OCI-LY1 (cell line): ENCODE measurements around the gene NPHP1.

Source experiments
- H2AFZ ChIP-seq: fragments of 200-600 bp; sonication (generic), shearing (Covaris generic); 2 replicates; pipeline ENCODE4 v1.6.0; 2014; ENCODE audit warnings: antibody characterized with exemption, mild to moderate bottlenecking, low read length
- H3F3A ChIP-seq: fragments of 200-600 bp; sonication (generic), shearing (Covaris generic); 2 replicates; pipeline ENCODE4 v1.6.0; 2014; ENCODE audit warnings: mild to moderate bottlenecking, antibody characterized with exemption, low read length, moderate library complexity; ENCODE audit not compliant: insufficient read depth
- H3K27ac ChIP-seq: fragments of 200-600 bp; sonication (generic); 2 replicates; pipeline ENCODE4 v1.5.1; 2014; ENCODE audit warnings: low read length, mixed run types, mild to moderate bottlenecking, low read depth; ENCODE audit not compliant: poor library complexity, severe bottlenecking
- H3K27me3 ChIP-seq: fragments of 200-600 bp; sonication (generic); 2 replicates; pipeline ENCODE4 v1.6.0; 2014; ENCODE audit warnings: antibody characterized with exemption, mild to moderate bottlenecking, low read length, moderate library complexity; ENCODE audit not compliant: insufficient read depth
- H3K36me3 ChIP-seq: fragments of 200-600 bp; sonication (generic); 2 replicates; pipeline ENCODE4 v1.6.1; 2014; ENCODE audit warnings: mild to moderate bottlenecking, antibody characterized with exemption, low read length, moderate library complexity, mixed read lengths; ENCODE audit not compliant: insufficient read depth
- H3K4me1 ChIP-seq: fragments of 200-600 bp; sonication (generic); 2 replicates; pipeline ENCODE4 v1.5.1; 2014; ENCODE audit warnings: mild to moderate bottlenecking, low read length, moderate library complexity; ENCODE audit not compliant: insufficient read depth, severe bottlenecking
- H3K4me2 ChIP-seq: fragments of 200-600 bp; sonication (generic), shearing (Covaris generic); 2 replicates; pipeline ENCODE4 v1.6.1; 2014; ENCODE audit warnings: low read length
- H3K4me3 ChIP-seq: fragments of 200-600 bp; sonication (generic); 2 replicates; pipeline ENCODE4 v1.5.1; 2014; ENCODE audit warnings: low read length, low read depth, mild to moderate bottlenecking, mixed read lengths; ENCODE audit not compliant: poor library complexity, severe bottlenecking
- H3K79me2 ChIP-seq: fragments of 200-600 bp; shearing (Covaris generic); 2 replicates; pipeline ENCODE4 v1.6.1; 2016; ENCODE audit warnings: mixed run types, low read length, mixed read lengths; ENCODE audit not compliant: insufficient read depth
- H3K9ac ChIP-seq: fragments of 200-600 bp; sonication (generic), shearing (Covaris generic); 2 replicates; pipeline ENCODE4 v1.6.1; 2014; ENCODE audit warnings: mild to moderate bottlenecking, low read length, mixed read lengths
- H3K9me2 ChIP-seq: fragments of 200-600 bp; sonication (generic), shearing (Covaris generic); 2 replicates; pipeline ENCODE4 v1.6.1; 2014; ENCODE audit warnings: low read depth, mild to moderate bottlenecking, low read length, mixed read lengths
- H3K9me3 ChIP-seq: fragments of 200-600 bp; shearing (Covaris generic); 2 replicates; pipeline ENCODE4 v1.6.1; 2014; ENCODE audit warnings: low read length, mixed read lengths
- H4K20me1 ChIP-seq: fragments of 200-600 bp; sonication (generic), shearing (Covaris generic); 2 replicates; pipeline ENCODE4 v1.6.0; 2016; ENCODE audit warnings: mild to moderate bottlenecking, low read length; ENCODE audit not compliant: insufficient read depth
- EZH2 ChIP-seq: fragments of 200-600 bp; sonication (generic), shearing (Covaris generic); IDR thresholded peaks from 2 replicates; pipeline ENCODE4 v1.8.0; 2017; ENCODE audit warnings: borderline replicate concordance, mixed run types, mild to moderate bottlenecking, antibody characterized with exemption, low read length, moderate library complexity, mixed read lengths
- TF ChIP-seq, protein P1 (sequence below): fragments of 200-600 bp; sonication (generic), shearing (Covaris generic); IDR thresholded peaks from 2 replicates; pipeline ENCODE4 v1.5.1; 2017; ENCODE audit warnings: mild to moderate bottlenecking, antibody characterized with exemption, low read length, moderate library complexity, mixed read lengths

NPHP1 gene

DNA sequence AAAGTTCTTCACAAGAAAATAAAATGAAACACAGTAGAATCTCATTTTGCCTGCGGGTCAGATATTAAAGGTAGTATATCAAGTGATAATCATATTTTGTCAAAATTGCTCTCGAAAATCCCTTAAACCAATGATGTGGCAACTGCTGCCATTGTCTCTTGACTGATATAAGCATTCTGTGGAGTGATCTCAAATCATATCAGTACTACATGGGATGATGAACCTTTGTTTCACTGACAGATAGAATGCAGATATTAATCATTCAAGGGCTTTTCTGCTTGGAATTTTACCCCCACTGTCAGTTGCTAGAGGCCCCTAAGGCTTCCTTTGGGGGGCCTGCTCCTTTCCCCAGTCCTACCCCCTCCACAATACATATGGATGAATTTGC lies 57.9 kb downstream of the NPHP1 start:
- TF ChIP-seq, protein P1, sequence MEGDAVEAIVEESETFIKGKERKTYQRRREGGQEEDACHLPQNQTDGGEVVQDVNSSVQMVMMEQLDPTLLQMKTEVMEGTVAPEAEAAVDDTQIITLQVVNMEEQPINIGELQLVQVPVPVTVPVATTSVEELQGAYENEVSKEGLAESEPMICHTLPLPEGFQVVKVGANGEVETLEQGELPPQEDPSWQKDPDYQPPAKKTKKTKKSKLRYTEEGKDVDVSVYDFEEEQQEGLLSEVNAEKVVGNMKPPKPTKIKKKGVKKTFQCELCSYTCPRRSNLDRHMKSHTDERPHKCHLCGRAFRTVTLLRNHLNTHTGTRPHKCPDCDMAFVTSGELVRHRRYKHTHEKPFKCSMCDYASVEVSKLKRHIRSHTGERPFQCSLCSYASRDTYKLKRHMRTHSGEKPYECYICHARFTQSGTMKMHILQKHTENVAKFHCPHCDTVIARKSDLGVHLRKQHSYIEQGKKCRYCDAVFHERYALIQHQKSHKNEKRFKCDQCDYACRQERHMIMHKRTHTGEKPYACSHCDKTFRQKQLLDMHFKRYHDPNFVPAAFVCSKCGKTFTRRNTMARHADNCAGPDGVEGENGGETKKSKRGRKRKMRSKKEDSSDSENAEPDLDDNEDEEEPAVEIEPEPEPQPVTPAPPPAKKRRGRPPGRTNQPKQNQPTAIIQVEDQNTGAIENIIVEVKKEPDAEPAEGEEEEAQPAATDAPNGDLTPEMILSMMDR = no peak
- no peak for TF ChIP-seq EZH2
- no peak overlapping the region for H3K9ac ChIP-seq
- H3K9me3 ChIP-seq = no peaks in the 10 kb centered on the region
- H3K27ac ChIP-seq = no peak overlapping the region
- H3K4me3 ChIP-seq = no peak overlapping the region
- no peaks in the 10 kb centered on the region for H3K4me1 ChIP-seq
- no peaks in the 10 kb centered on the region for H3K9me2 ChIP-seq
- H3K36me3 ChIP-seq = no peaks in the 10 kb centered on the region
- no peaks in the 10 kb centered on the region for H3F3A ChIP-seq
- H3K27me3 ChIP-seq = no peaks in the 10 kb centered on the region
- H3K79me2 ChIP-seq = no peaks in the 10 kb centered on the region
- no peaks in the 10 kb centered on the region for H4K20me1 ChIP-seq
- no peak overlapping the region for H3K4me2 ChIP-seq
- H2AFZ ChIP-seq = no peak overlapping the region

DNA sequence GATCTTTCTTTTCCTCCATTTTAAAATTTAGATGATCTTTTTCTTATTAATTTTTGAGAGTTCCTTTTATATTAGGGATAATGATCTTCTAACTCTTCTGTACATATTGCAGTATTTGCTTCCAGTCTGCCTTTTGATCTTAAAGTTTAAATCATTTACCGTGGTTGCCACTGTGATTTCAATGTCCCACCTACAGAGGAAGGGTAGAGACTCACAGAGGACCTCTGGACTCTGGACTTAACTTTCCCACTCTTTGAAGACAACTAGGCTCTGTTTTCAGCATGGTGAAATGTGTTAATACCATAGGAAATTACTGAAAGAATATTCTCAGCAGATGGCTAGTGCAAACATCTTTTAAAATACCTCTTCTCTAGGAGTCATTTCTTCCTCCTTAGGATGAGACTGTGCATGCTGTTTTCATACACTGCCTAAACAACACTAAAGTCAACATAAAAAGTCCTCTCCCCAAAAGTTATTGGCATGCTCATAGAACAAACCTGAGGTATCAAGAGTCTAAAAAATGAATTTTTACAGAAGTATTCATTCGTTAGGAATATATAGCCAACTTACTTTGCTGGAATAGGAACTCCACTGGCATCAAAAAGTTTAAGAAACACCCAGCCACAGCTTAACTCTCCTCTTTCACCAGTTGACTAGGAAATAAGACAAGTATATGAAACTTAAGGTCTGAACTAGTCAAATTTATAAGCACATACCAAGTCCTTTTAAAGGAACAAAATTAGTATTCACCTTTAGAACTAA lies 58.4 kb downstream of the NPHP1 start:
- H3K9ac ChIP-seq = no peak overlapping the region
- H3K27ac ChIP-seq = no peak overlapping the region
- no peaks in the 10 kb centered on the region for H3K36me3 ChIP-seq
- no peaks in the 10 kb centered on the region for H4K20me1 ChIP-seq
- no peaks in the 10 kb centered on the region for H3K9me3 ChIP-seq
- H3K4me3 ChIP-seq = no peak overlapping the region
- no peaks in the 10 kb centered on the region for H3K4me1 ChIP-seq
- TF ChIP-seq, protein P1 = no peak
- no peak for TF ChIP-seq EZH2
- H3K4me2 ChIP-seq = no peak overlapping the region
- H3K27me3 ChIP-seq = no peaks in the 10 kb centered on the region
- no peak overlapping the region for H2AFZ ChIP-seq
- no peaks in the 10 kb centered on the region for H3K79me2 ChIP-seq
- no peaks in the 10 kb centered on the region for H3K9me2 ChIP-seq
- no peaks in the 10 kb centered on the region for H3F3A ChIP-seq

DNA sequence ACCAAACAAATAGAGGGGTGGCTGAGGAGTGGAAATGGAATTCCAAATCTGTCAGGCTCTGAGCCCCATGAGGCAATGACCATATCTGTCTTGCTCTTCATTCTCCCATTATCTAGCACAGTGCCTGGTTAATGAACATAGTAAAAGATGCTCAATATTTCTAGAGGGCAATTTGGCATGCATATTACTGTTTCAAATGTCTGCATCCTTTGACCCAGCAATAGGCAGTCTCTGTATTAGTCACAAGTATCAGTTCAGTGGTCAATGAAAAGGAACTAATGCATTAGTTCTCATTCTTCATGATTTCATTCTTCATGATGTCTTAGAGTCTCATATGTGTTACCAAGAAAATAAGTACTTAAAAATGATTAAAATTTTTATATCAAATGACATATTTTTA lies 60.8 kb downstream of the NPHP1 start:
- no peaks in the 10 kb centered on the region for H3K9me3 ChIP-seq
- no peaks in the 10 kb centered on the region for H3K79me2 ChIP-seq
- no peak overlapping the region for H3K4me3 ChIP-seq
- H3K27ac ChIP-seq = no peak overlapping the region
- no peak overlapping the region for H2AFZ ChIP-seq
- H3K9me2 ChIP-seq = no peaks in the 10 kb centered on the region
- no peak for TF ChIP-seq EZH2
- TF ChIP-seq, protein P1 = no peak
- no peaks in the 10 kb centered on the region for H3K36me3 ChIP-seq
- no peaks in the 10 kb centered on the region for H3K4me1 ChIP-seq
- H3F3A ChIP-seq = no peaks in the 10 kb centered on the region
- no peaks in the 10 kb centered on the region for H3K27me3 ChIP-seq
- no peaks in the 10 kb centered on the region for H4K20me1 ChIP-seq
- H3K4me2 ChIP-seq = no peak overlapping the region
- H3K9ac ChIP-seq = no peak overlapping the region
